MV-4-11 (cell line): Measurements from ENCODE around the gene PET117.
"Not testable (repeated sequence)": the region's sequence is repeated elsewhere in the genome, so short reads cannot be mapped to it uniquely, and the experiment has no call there.

Experiments used
- DNase-seq: peaks from one replicate; lab custom pipeline; 2025; lab: John Stamatoyannopoulos, UW

PET117 gene

GRCh38 chr20:18137412-18138265 is at the start of gene PET117, which contains the start of gene KAT14:
Gene PET117 (plus strand): TSS chr20:18137863. CDS start chr20:18137956, 93 bp downstream.
Gene KAT14 (plus strand): TSS chr20:18137863. CDS start chr20:18142661, 4,798 bp downstream.
- peak; percentile 85 for DNase-seq

GRCh38 chr20:18088298-18088697 is 49.4 kb upstream of the PET117 start:
- not testable (repeated sequence) for DNase-seq

- not testable (repeated sequence) for DNase-seq
Observed at GRCh38 chr20:18088841-18089240, 48.8 kb upstream of the PET117 start.

- no peak for DNase-seq
Observed at GRCh38 chr20:18090044-18090443, 47.6 kb upstream of the PET117 start.

- no peak for DNase-seq
Observed at GRCh38 chr20:18090477-18090876, 47.2 kb upstream of the PET117 start.

GRCh38 chr20:18091623-18092022 is 46.0 kb upstream of the PET117 start:
- DNase-seq: no peak

- DNase-seq: no peak
Observed at GRCh38 chr20:18092890-18093289, 44.8 kb upstream of the PET117 start.

- no peak for DNase-seq
Observed at GRCh38 chr20:18093388-18093787, 44.3 kb upstream of the PET117 start.

GRCh38 chr20:18094191-18094590 is 43.5 kb upstream of the PET117 start:
- no peak for DNase-seq

- DNase-seq: not testable (repeated sequence)
Observed at GRCh38 chr20:18100569-18100968, 37.1 kb upstream of the PET117 start.

GRCh38 chr20:18101125-18101810 is 36.4 kb upstream of the PET117 start:
- no peak for DNase-seq

GRCh38 chr20:18103497-18103896 is 34.2 kb upstream of the PET117 start:
- DNase-seq: no peak

GRCh38 chr20:18108326-18108725 is 29.3 kb upstream of the PET117 start:
- no peak for DNase-seq

GRCh38 chr20:18128574-18128973 is 9.1 kb upstream of the PET117 start:
- peak; percentile 28 for DNase-seq

GRCh38 chr20:18132663-18133062 is 5.0 kb upstream of the PET117 start:
- DNase-seq: no peak

GRCh38 chr20:18133962-18134361 is 3.7 kb upstream of the PET117 start:
- DNase-seq: no peak

- DNase-seq: no peak
Observed at GRCh38 chr20:18138266-18138582, 561 bp downstream of the PET117 start.

- no peak for DNase-seq
Observed at GRCh38 chr20:18138639-18139583, 1.2 kb downstream of the PET117 start.

GRCh38 chr20:18139832-18140231 is 2.2 kb downstream of the PET117 start:
- DNase-seq: no peak

GRCh38 chr20:18144541-18145099 is 7.0 kb downstream of the PET117 start:
- DNase-seq: no peak

GRCh38 chr20:18154342-18154741 is 16.7 kb downstream of the PET117 start:
- peak; percentile 26 for DNase-seq

- no peak for DNase-seq
Observed at GRCh38 chr20:18156045-18156444, 18.4 kb downstream of the PET117 start.
